OCI-LY7 (cell line): ENCODE data around the gene TRIM7. TPM values are rescaled to one million over a fixed set of nuclear protein-coding genes. Genes with fewer than 3 reads are reported as not detected.

Source experiments
- BruUV-seq: library from RNA; stranded (reverse); fragments of 400-500 nt; replicated peaks from 2 replicates; lab custom pipeline; 2021; lab: Mats Ljungman, UMichigan
- CTCF ChIA-PET: fragments of 300-600 bp; sonication (Branson Sonifier 250); formaldehyde crosslinking; loops from one replicate; lab custom pipeline; 2022; ENCODE audit warnings: antibody characterized with exemption; ENCODE audit not compliant: unreplicated experiment; lab: Charles Lee
- POLR2A ChIA-PET: fragments of 300-600 bp; sonication (Branson Sonifier 250); formaldehyde crosslinking; loops from one replicate; lab custom pipeline; 2022; ENCODE audit warnings: antibody characterized with exemption; lab: Charles Lee
- DNase-seq: peaks from one replicate; pipeline ENCODE4 v3.0.0-alpha.2; 2015; ENCODE audit warnings: low spot score
- H2AFZ ChIP-seq: fragments of 200-600 bp; sonication (generic), shearing (Covaris generic); 2 replicates; pipeline ENCODE4 v1.6.1; 2014; ENCODE audit warnings: mild to moderate bottlenecking, antibody characterized with exemption, low read length, moderate library complexity
- H3K27ac ChIP-seq: fragments of 200-600 bp; sonication (generic); 2 replicates; pipeline ENCODE4 v1.5.1; 2014; ENCODE audit warnings: mixed run types, low read depth, mild to moderate bottlenecking, moderate library complexity, low read length, inconsistent platforms; ENCODE audit not compliant: poor library complexity, severe bottlenecking
- H3K36me3 ChIP-seq: fragments of 200-600 bp; sonication (generic); 2 replicates; pipeline ENCODE4 v1.6.1; 2014; ENCODE audit warnings: mild to moderate bottlenecking, antibody characterized with exemption, low read length, moderate library complexity, mixed read lengths; ENCODE audit not compliant: insufficient read depth
- H3K4me1 ChIP-seq: fragments of 200-600 bp; sonication (generic); 2 replicates; pipeline ENCODE4 v1.5.1; 2014; ENCODE audit warnings: mild to moderate bottlenecking, low read length; ENCODE audit not compliant: insufficient read depth, poor library complexity, severe bottlenecking
- H3K4me2 ChIP-seq: fragments of 200-600 bp; sonication (generic); 2 replicates; pipeline ENCODE4 v1.6.1; 2014; ENCODE audit warnings: mild to moderate bottlenecking, low read length
- H3K4me3 ChIP-seq: fragments of 200-600 bp; sonication (generic); 2 replicates; pipeline ENCODE4 v1.5.1; 2014; ENCODE audit warnings: mild to moderate bottlenecking, low read depth, low read length; ENCODE audit not compliant: poor library complexity, severe bottlenecking
- H3K79me2 ChIP-seq: fragments of 200-600 bp; sonication (generic); 2 replicates; pipeline ENCODE4 v1.6.1; 2016; ENCODE audit warnings: low read depth, mild to moderate bottlenecking, low read length, moderate library complexity, mixed read lengths; ENCODE audit not compliant: insufficient read depth
- H3K9me2 ChIP-seq: fragments of 200-600 bp; sonication (generic); 2 replicates; pipeline ENCODE4 v1.6.1; 2016; ENCODE audit warnings: mild to moderate bottlenecking, low read length, mixed read lengths; ENCODE audit not compliant: insufficient read depth
- H3K9me3 ChIP-seq: fragments of 200-600 bp; sonication (generic); 2 replicates; pipeline ENCODE4 v1.6.1; 2014; ENCODE audit warnings: mild to moderate bottlenecking, mixed run types, low read length, mixed read lengths
- H4K20me1 ChIP-seq: fragments of 200-600 bp; sonication (generic); 2 replicates; pipeline ENCODE4 v1.6.1; 2014; ENCODE audit warnings: mild to moderate bottlenecking, antibody characterized with exemption, low read length, moderate library complexity, mixed read lengths; ENCODE audit not compliant: insufficient read depth
- EZH2phosphoT487 ChIP-seq: fragments of 200-600 bp; sonication (generic); IDR thresholded peaks from 2 replicates; pipeline ENCODE4 v1.6.1; 2018; ENCODE audit warnings: low read depth, borderline replicate concordance, mild to moderate bottlenecking, mixed run types, antibody characterized with exemption, low read length, moderate library complexity, mixed read lengths
- intact Hi-C: fragments of 100-400 bp; cut with micrococcal nuclease; formaldehyde crosslinking; loops from one replicate; pipeline ENCODE4 v1.10.0; 2022; ENCODE audit not compliant: unreplicated experiment
- total RNA-seq, 2 experiments: library from RNA; depleted of rRNA in 1 of 2; stranded (reverse); fragments of >200 nt in 1 of 2; shearing (Covaris generic) in 1 of 2; gene quantifications; 2 replicates each; pipeline ENCODE4 v1.2.3, GENCODE V29; 2014 to 2022
- TF ChIP-seq, protein P1 (sequence below): fragments of 200-600 bp; sonication (generic); conservative IDR thresholded peaks from 2 replicates; pipeline ENCODE4 v1.5.1; 2014; ENCODE audit warnings: mild to moderate bottlenecking, antibody characterized with exemption, low read length, moderate library complexity, mixed read lengths

Gene TRIM7
- total RNA-seq, 2 experiments from 2014 or later, result 0.22 to 1.8 TPM

DNA sequence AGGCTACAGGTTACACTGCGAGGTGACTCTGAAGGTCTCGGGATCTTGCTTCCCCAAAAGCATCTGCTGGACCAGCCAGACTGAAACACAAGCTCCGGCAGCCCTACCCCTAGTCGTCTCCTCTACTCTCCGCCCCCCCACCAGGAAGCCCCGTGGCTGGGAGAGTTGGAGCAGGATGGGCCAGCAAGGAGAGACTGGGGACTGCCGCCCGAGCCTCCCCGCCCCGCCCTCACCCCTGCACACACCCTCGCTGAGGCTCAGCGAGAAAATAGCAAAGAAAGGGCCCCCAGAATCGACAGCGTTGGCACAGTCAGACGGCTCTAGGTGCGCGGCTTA, 1.3 kb downstream of the TRIM7 start:
- H4K20me1 ChIP-seq, result no peaks in the 10 kb centered on the region
- H3K4me2 ChIP-seq, result peak overlapping the region; percentile 80
- CTCF ChIA-PET, result no interaction called here
- POLR2A ChIA-PET, result interaction anchor here (0.6 kb wide), 1 partner anchor 1386 kb away, joined by 6 read pairs; no protein-coding TSS in a partner anchor
- DNase-seq, result no peak
- TF ChIP-seq EZH2phosphoT487, result no peak
- TF ChIP-seq, protein P1, sequence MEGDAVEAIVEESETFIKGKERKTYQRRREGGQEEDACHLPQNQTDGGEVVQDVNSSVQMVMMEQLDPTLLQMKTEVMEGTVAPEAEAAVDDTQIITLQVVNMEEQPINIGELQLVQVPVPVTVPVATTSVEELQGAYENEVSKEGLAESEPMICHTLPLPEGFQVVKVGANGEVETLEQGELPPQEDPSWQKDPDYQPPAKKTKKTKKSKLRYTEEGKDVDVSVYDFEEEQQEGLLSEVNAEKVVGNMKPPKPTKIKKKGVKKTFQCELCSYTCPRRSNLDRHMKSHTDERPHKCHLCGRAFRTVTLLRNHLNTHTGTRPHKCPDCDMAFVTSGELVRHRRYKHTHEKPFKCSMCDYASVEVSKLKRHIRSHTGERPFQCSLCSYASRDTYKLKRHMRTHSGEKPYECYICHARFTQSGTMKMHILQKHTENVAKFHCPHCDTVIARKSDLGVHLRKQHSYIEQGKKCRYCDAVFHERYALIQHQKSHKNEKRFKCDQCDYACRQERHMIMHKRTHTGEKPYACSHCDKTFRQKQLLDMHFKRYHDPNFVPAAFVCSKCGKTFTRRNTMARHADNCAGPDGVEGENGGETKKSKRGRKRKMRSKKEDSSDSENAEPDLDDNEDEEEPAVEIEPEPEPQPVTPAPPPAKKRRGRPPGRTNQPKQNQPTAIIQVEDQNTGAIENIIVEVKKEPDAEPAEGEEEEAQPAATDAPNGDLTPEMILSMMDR, result no peak
- H3K9me3 ChIP-seq, result no peaks in the 10 kb centered on the region
- no TSS peak for BruUV-seq
- intact Hi-C loops, result no loop called here
- no peak overlapping the region for H3K27ac ChIP-seq
- H2AFZ ChIP-seq, result peak overlapping the region; percentile 37; the same call in 1 of the 2 replicates
- no peaks in the 10 kb centered on the region for H3K36me3 ChIP-seq
- peaks cover 57% of the 10 kb centered on the region for H3K4me1 ChIP-seq
- no peaks in the 10 kb centered on the region for H3K79me2 ChIP-seq
- no peaks in the 10 kb centered on the region for H3K9me2 ChIP-seq
- peak overlapping the region; percentile 59 for H3K4me3 ChIP-seq

DNA sequence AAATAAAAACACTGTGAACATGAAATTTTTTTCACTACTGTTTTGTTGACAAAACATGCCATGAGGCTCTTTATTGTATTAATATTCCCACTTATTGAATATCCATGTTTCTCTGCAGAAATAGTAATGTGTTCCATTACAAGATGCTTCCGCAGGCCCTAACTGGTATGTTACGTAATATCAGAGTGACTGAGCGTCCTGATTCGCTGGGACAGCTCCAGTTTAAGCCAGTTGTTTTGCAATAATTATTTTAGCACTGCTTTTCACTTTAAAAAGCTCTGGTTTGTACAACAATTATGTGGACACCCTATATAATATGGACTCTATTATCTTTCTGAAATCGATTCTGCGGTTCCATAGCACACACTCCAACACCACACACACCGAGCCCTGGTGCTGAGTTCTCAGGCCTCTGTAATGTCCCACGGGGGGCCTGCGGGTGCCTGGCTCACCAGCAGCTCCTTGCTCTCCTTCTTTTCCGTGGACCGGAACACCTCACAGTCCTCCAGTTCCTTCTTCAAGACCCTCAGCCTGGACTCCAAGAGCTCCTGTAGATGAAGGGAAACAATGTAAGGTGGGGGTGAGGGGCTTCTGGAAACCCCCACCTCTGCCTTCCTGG, 1.8 kb downstream of the TRIM7 start:
- no peak for TF ChIP-seq EZH2phosphoT487
- TF ChIP-seq, protein P1, result 0 out of 2 replicates have a peak, but pooled peaks have one; percentile 23
- H3K4me2 ChIP-seq, result peak overlapping the region; percentile 80; the same call in 1 of the 2 replicates
- CTCF ChIA-PET, result interaction anchor here (1.1 kb wide), 1 partner anchor 11 kb away, joined by 4 read pairs; no protein-coding TSS in a partner anchor
- no TSS peak for BruUV-seq
- DNase-seq, result no peak
- no peak overlapping the region for H3K4me3 ChIP-seq
- peaks cover 61% of the 10 kb centered on the region for H3K4me1 ChIP-seq
- H4K20me1 ChIP-seq, result no peaks in the 10 kb centered on the region
- no peak overlapping the region for H3K27ac ChIP-seq
- intact Hi-C loops, result no loop called here
- no peaks in the 10 kb centered on the region for H3K79me2 ChIP-seq
- H3K9me2 ChIP-seq, result no peaks in the 10 kb centered on the region
- POLR2A ChIA-PET, result interaction anchor here (0.6 kb wide), 1 partner anchor 1385 kb away, joined by 6 read pairs; no protein-coding TSS in a partner anchor
- no peaks in the 10 kb centered on the region for H3K36me3 ChIP-seq
- H2AFZ ChIP-seq, result no peak overlapping the region
- no peaks in the 10 kb centered on the region for H3K9me3 ChIP-seq

DNA sequence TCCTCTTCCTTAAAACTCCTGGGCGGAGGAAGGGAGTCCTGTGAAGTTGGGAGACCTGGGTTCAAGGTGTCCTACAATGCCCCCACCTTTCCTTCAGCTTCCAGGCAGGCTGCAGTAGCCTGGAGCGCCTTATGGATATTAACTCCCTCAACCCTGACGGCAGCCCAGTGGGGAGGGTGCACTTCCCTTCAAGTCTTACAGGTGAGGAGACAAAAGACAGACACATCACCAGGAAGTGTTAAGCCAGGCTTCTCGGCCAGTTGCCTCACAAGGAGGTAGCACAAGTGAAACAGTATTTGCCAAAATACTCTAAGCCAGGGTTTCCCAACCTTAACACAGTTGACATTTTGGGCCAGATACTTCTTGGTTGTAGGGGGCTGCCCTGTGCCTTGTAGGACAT, 4.2 kb downstream of the TRIM7 start:
- no peaks in the 10 kb centered on the region for H4K20me1 ChIP-seq
- BruUV-seq, result no TSS peak
- DNase-seq, result peak; percentile 53
- H3K9me2 ChIP-seq, result no peaks in the 10 kb centered on the region
- ChIA-PET CTCF (no interaction called here), POLR2A (interaction anchor here (1.5 kb wide), 1 partner anchor 11 kb away, joined by 6 read pairs; no protein-coding TSS in a partner anchor)
- no peaks in the 10 kb centered on the region for H3K36me3 ChIP-seq
- peak overlapping the region; percentile 44 for H3K4me2 ChIP-seq
- no peaks in the 10 kb centered on the region for H3K9me3 ChIP-seq
- H3K4me1 ChIP-seq, result peaks cover 60% of the 10 kb centered on the region
- H3K79me2 ChIP-seq, result no peaks in the 10 kb centered on the region
- intact Hi-C loops, result no loop called here
- peak overlapping the region; percentile 61; the same call in 1 of the 2 replicates for H2AFZ ChIP-seq
- H3K27ac ChIP-seq, result no peak overlapping the region
- TF ChIP-seq, protein P1, result no peak
- TF ChIP-seq EZH2phosphoT487, result no peak
- no peak overlapping the region for H3K4me3 ChIP-seq
